Astrocyte (in vitro differentiated cells and primary cell): ENCODE measurements around the gene RAB3B. TPM values are rescaled to one million over a fixed set of nuclear protein-coding genes. Genes with fewer than 3 reads are reported as not detected.

ENCODE experiments used
- DNase-seq: peaks from one replicate; pipeline ENCODE4 v3.0.0-alpha.2; 2010; ENCODE audit warnings: low read depth
- FAIRE-seq: peaks from 2 replicates; lab custom pipeline; 2011; peaks lifted over from hg19 to GRCh38; lab: Jason Lieb, UNC
- H2AFZ ChIP-seq: 2 replicates; pipeline ENCODE4 v1.6.0; 2012; ENCODE audit warnings: low read depth, low read length, inconsistent platforms
- H3K27ac ChIP-seq: 2 replicates; pipeline ENCODE4 v1.5.1; 2011; ENCODE audit warnings: low read depth, low read length, inconsistent platforms
- H3K27me3 ChIP-seq: 2 replicates; pipeline ENCODE4 v1.6.0; 2011; ENCODE audit warnings: low read length, inconsistent platforms; ENCODE audit not compliant: insufficient read depth
- H3K36me3 ChIP-seq: 2 replicates; pipeline ENCODE4 v1.5.1; 2011; ENCODE audit warnings: low read length, inconsistent platforms; ENCODE audit not compliant: insufficient read depth
- H3K4me1 ChIP-seq: 2 replicates; pipeline ENCODE4 v1.5.1; 2011; ENCODE audit warnings: low read length, inconsistent platforms; ENCODE audit not compliant: insufficient read depth
- H3K4me2 ChIP-seq: 2 replicates; pipeline ENCODE4 v1.6.0; 2012; ENCODE audit warnings: low read length, inconsistent platforms
- H3K4me3 ChIP-seq: 2 replicates; pipeline ENCODE4 v1.5.1; 2011; ENCODE audit warnings: low read depth, mild to moderate bottlenecking, low read length, inconsistent platforms; ENCODE audit not compliant: insufficient read depth
- H3K79me2 ChIP-seq: 2 replicates; pipeline ENCODE4 v1.6.0; 2012; ENCODE audit warnings: mild to moderate bottlenecking, low read length, inconsistent platforms; ENCODE audit not compliant: insufficient read depth
- H3K9ac ChIP-seq: 2 replicates; pipeline ENCODE4 v1.6.0; 2012; ENCODE audit warnings: mild to moderate bottlenecking, low read length, inconsistent platforms
- H3K9me3 ChIP-seq: 2 replicates; pipeline ENCODE4 v1.5.1; 2012; ENCODE audit warnings: low read depth, mild to moderate bottlenecking, low read length, inconsistent platforms; ENCODE audit not compliant: insufficient read depth
- H4K20me1 ChIP-seq: 2 replicates; pipeline ENCODE4 v1.6.0; 2012; ENCODE audit warnings: low read length, inconsistent platforms; ENCODE audit not compliant: insufficient read depth
- H3K27ac Mint-ChIP-seq: one replicate; pipeline ENCODE4 v1.8.0; 2021; ENCODE audit warnings: mild to moderate bottlenecking, mixed read lengths; ENCODE audit not compliant: unreplicated experiment
- H3K27me3 Mint-ChIP-seq: one replicate; pipeline ENCODE4 v1.8.0; 2021; ENCODE audit warnings: low read depth, mixed read lengths; ENCODE audit not compliant: unreplicated experiment
- H3K36me3 Mint-ChIP-seq: one replicate; pipeline ENCODE4 v1.8.0; 2021; ENCODE audit warnings: low read depth, mixed read lengths; ENCODE audit not compliant: unreplicated experiment
- H3K4me1 Mint-ChIP-seq: one replicate; pipeline ENCODE4 v1.8.0; 2021; ENCODE audit warnings: low read depth, mixed read lengths; ENCODE audit not compliant: unreplicated experiment
- H3K4me3 Mint-ChIP-seq: one replicate; pipeline ENCODE4 v1.8.0; 2021; ENCODE audit warnings: mild to moderate bottlenecking, moderate library complexity, mixed read lengths; ENCODE audit not compliant: unreplicated experiment
- H3K9me3 Mint-ChIP-seq: one replicate; pipeline ENCODE4 v1.8.0; 2021; ENCODE audit warnings: mild to moderate bottlenecking, mixed read lengths; ENCODE audit not compliant: unreplicated experiment
- CTCF ChIP-seq: IDR thresholded peaks from 2 replicates; pipeline ENCODE4 v1.5.1; 2011; ENCODE audit warnings: low read depth, mild to moderate bottlenecking, inconsistent platforms, low read length, moderate library complexity; ENCODE audit not compliant: insufficient read depth
- EZH2 ChIP-seq: IDR thresholded peaks from 2 replicates; pipeline ENCODE4 v1.6.1; 2012; ENCODE audit warnings: mild to moderate bottlenecking, low read length, inconsistent platforms; ENCODE audit not compliant: insufficient read depth
- total RNA-seq: library from RNA; stranded (reverse); gene quantifications from 2 replicates; pipeline ENCODE4 v1.2.1, GENCODE V29; 2021

The RAB3B gene
- total RNA-seq, 1 donor from 2014 or later = 49.2 TPM

- H3K36me3 Mint-ChIP-seq = peaks cover 33% of the 10 kb centered on the region
Observed at GRCh38 chr1:51954783-51955182, 35.7 kb downstream of the RAB3B start.

GRCh38 chr1:51953079-51953478 lies 37.4 kb downstream of the RAB3B start:
- peaks cover 4% of the 10 kb centered on the region for H3K9me3 Mint-ChIP-seq
- TF ChIP-seq CTCF = no peak
- TF ChIP-seq EZH2 = no peak
- no peaks in the 10 kb centered on the region for H3K27me3 ChIP-seq
- no peaks in the 10 kb centered on the region for H3K4me1 ChIP-seq
- H4K20me1 ChIP-seq = peaks cover 3% of the 10 kb centered on the region
- no peak overlapping the region for H3K27ac Mint-ChIP-seq
- FAIRE-seq (no peak), DNase-seq (no peak)
- H3K27ac ChIP-seq = no peak overlapping the region
- H3K4me3 ChIP-seq = no peak overlapping the region
- H3K4me3 Mint-ChIP-seq = no peak overlapping the region
- H3K27me3 Mint-ChIP-seq = no peaks in the 10 kb centered on the region
- H2AFZ ChIP-seq = no peak overlapping the region
- no peaks in the 10 kb centered on the region for H3K79me2 ChIP-seq
- H3K36me3 Mint-ChIP-seq = peaks cover 29% of the 10 kb centered on the region
- no peak overlapping the region for H3K4me2 ChIP-seq
- no peaks in the 10 kb centered on the region for H3K9me3 ChIP-seq
- H3K4me1 Mint-ChIP-seq = peaks cover 14% of the 10 kb centered on the region
- no peak overlapping the region for H3K9ac ChIP-seq
- no peaks in the 10 kb centered on the region for H3K36me3 ChIP-seq

More at GRCh38 chr1:51954783-51955182, 35.7 kb downstream of the RAB3B start:
- no peaks in the 10 kb centered on the region for H3K9me3 ChIP-seq
- H3K4me3 ChIP-seq = no peak overlapping the region
- Mint-ChIP-seq H3K27me3 (no peaks in the 10 kb centered on the region), H3K4me1 (peaks cover 14% of the 10 kb centered on the region), H3K9me3 (peaks cover 4% of the 10 kb centered on the region), H3K27ac (no peak overlapping the region), H3K4me3 (no peak overlapping the region)
- H3K9ac ChIP-seq = no peak overlapping the region
- H3K36me3 ChIP-seq = no peaks in the 10 kb centered on the region
- H4K20me1 ChIP-seq = peaks cover 3% of the 10 kb centered on the region
- no peak overlapping the region for H2AFZ ChIP-seq
- no peaks in the 10 kb centered on the region for H3K27me3 ChIP-seq
- H3K27ac ChIP-seq = no peak overlapping the region
- no peaks in the 10 kb centered on the region for H3K4me1 ChIP-seq
- FAIRE-seq (no peak), DNase-seq (no peak)
- TF ChIP-seq CTCF = no peak
- TF ChIP-seq EZH2 = no peak
- H3K4me2 ChIP-seq = no peak overlapping the region
- H3K79me2 ChIP-seq = no peaks in the 10 kb centered on the region

DNA sequence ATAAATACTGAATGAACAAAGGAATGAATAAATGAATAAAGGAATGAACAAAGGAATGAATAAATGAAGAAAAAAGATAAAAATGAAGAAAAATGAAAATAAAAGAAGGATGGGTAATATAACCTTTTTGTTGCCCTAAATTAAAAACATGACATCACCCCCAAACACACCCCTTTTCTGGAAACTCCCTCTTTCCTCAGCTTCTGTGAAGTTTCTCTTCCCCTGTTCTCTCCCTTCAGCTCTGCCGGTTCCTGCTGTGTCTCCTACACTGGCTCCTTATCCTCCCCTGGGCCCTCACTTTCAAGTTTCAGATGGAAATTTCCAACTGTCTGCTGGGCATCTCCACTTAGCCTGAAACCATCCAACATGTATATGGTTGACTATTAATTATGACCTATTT lies 37.9 kb downstream of the RAB3B start:
- Mint-ChIP-seq H3K27me3 (no peaks in the 10 kb centered on the region), H3K4me1 (peaks cover 14% of the 10 kb centered on the region), H3K36me3 (peaks cover 29% of the 10 kb centered on the region), H3K9me3 (peaks cover 4% of the 10 kb centered on the region), H3K4me3 (no peak overlapping the region), H3K27ac (no peak overlapping the region)
- no peaks in the 10 kb centered on the region for H3K27me3 ChIP-seq
- no peaks in the 10 kb centered on the region for H3K79me2 ChIP-seq
- H3K36me3 ChIP-seq = no peaks in the 10 kb centered on the region
- no peak overlapping the region for H3K4me3 ChIP-seq
- FAIRE-seq (no peak), DNase-seq (no peak)
- no peak overlapping the region for H3K27ac ChIP-seq
- no peaks in the 10 kb centered on the region for H3K4me1 ChIP-seq
- no peak overlapping the region for H3K9ac ChIP-seq
- peaks cover 3% of the 10 kb centered on the region for H4K20me1 ChIP-seq
- H3K4me2 ChIP-seq = no peak overlapping the region
- H3K9me3 ChIP-seq = no peaks in the 10 kb centered on the region
- no peak for TF ChIP-seq CTCF
- no peak overlapping the region for H2AFZ ChIP-seq
